Measurements from ENCODE around the gene ACOX2.

DNA sequence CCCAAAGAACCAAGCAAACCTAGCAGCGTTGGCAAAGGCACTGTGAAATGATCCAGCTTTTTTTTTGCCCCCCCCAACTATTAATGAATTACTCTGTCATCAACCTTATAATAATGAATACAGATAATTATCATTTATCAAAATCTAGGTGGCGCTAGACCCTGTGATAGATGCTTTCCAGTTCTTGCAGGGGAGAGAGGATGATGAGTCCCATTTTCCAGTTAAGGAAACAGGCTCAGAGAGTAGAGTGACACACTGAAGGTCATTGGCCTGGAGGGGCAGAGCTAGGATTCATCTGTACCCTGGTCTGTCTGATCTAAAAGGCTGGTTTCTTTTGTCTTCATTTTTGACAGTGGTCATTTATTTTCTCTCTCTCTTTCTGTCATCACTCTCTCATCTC lies 5.0 kb downstream of the ACOX2 start:
- TF ChIP-seq, protein P1, sequence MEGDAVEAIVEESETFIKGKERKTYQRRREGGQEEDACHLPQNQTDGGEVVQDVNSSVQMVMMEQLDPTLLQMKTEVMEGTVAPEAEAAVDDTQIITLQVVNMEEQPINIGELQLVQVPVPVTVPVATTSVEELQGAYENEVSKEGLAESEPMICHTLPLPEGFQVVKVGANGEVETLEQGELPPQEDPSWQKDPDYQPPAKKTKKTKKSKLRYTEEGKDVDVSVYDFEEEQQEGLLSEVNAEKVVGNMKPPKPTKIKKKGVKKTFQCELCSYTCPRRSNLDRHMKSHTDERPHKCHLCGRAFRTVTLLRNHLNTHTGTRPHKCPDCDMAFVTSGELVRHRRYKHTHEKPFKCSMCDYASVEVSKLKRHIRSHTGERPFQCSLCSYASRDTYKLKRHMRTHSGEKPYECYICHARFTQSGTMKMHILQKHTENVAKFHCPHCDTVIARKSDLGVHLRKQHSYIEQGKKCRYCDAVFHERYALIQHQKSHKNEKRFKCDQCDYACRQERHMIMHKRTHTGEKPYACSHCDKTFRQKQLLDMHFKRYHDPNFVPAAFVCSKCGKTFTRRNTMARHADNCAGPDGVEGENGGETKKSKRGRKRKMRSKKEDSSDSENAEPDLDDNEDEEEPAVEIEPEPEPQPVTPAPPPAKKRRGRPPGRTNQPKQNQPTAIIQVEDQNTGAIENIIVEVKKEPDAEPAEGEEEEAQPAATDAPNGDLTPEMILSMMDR (IDR thresholded peaks at IDR 0.05; ENCODE audit: extremely low read depth in 1 of 2, insufficient read depth in 1 of 2, low read depth in 1 of 2, low read length in 2 of 2): no peak
- TF ChIP-seq MYC (IDR thresholded peaks at IDR 0.05; ENCODE audit: low read depth, low read length): no peak
- no peak for TF ChIP-seq POLR2A (IDR thresholded peaks at IDR 0.05; ENCODE audit: low read depth, low read length)
- TF ChIP-seq EZH2 (IDR thresholded peaks at IDR 0.05; ENCODE audit: borderline replicate concordance, low read depth, low read length, severe bottlenecking): no peak
- TF ChIP-seq JUN (IDR thresholded peaks at IDR 0.05; ENCODE audit: borderline replicate concordance, insufficient read depth, insufficient read length, low read depth): no peak
- no peak for TF ChIP-seq POLR2AphosphoS5 (IDR thresholded peaks at IDR 0.05; ENCODE audit: insufficient read depth, low read depth, low read length)
- no peak for TF ChIP-seq GATA2 (IDR thresholded peaks at IDR 0.05; ENCODE audit: insufficient read depth, insufficient read length, low read depth, low read length)
- TF ChIP-seq, protein P2, sequence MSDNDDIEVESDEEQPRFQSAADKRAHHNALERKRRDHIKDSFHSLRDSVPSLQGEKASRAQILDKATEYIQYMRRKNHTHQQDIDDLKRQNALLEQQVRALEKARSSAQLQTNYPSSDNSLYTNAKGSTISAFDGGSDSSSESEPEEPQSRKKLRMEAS (IDR thresholded peaks at IDR 0.05; ENCODE audit: insufficient read depth, insufficient read length): no peak
- TF ChIP-seq FOS (IDR thresholded peaks at IDR 0.05; ENCODE audit: borderline replicate concordance, insufficient read depth, low read length): no peak
